NCI-H345 treated with DMSO at 0.1 percent for 48 hours (cell line): ENCODE measurements around the gene ZC3H18.

Source experiments
- DNase-seq: peaks from one replicate; lab custom pipeline; 2025; ENCODE audit not compliant: unreplicated experiment; lab: John Stamatoyannopoulos, UW

The ZC3H18 gene

GRCh38 chr16:88619859-88620815 is 49.9 kb downstream of the ZC3H18 start:
- no peak for DNase-seq

- no peak for DNase-seq
These were observed 51.9 kb downstream of the ZC3H18 start for GRCh38 chr16:88622125-88622524.

GRCh38 chr16:88622866-88623265 is 52.7 kb downstream of the ZC3H18 start:
- no peak for DNase-seq

- DNase-seq: no peak
These were observed 53.7 kb downstream of the ZC3H18 start for GRCh38 chr16:88623858-88624257.

GRCh38 chr16:88624481-88624880 is 54.3 kb downstream of the ZC3H18 start:
- no peak for DNase-seq

GRCh38 chr16:88624977-88625576 is 54.9 kb downstream of the ZC3H18 start:
- DNase-seq: no peak

- no peak for DNase-seq
These were observed 56.4 kb downstream of the ZC3H18 start for GRCh38 chr16:88626646-88627045.

GRCh38 chr16:88627531-88628411 is 57.6 kb downstream of the ZC3H18 start:
- no peak for DNase-seq

GRCh38 chr16:88628512-88628974 is 58.3 kb downstream of the ZC3H18 start:
- no peak for DNase-seq

GRCh38 chr16:88629835-88630234 is 59.6 kb downstream of the ZC3H18 start:
- DNase-seq: no peak

- DNase-seq: no peak
These were observed 60.2 kb downstream of the ZC3H18 start for GRCh38 chr16:88630433-88630832.

GRCh38 chr16:88630941-88631340 is 60.7 kb downstream of the ZC3H18 start:
- DNase-seq: no peak

- no peak for DNase-seq
These were observed 61.2 kb downstream of the ZC3H18 start for GRCh38 chr16:88631384-88631783.

GRCh38 chr16:88631920-88632586 is 61.9 kb downstream of the ZC3H18 start:
- no peak for DNase-seq

GRCh38 chr16:88632587-88632930 is 62.4 kb downstream of the ZC3H18 start:
- no peak for DNase-seq

- DNase-seq: no peak
These were observed 63.5 kb downstream of the ZC3H18 start for GRCh38 chr16:88633684-88634140.

GRCh38 chr16:88634141-88634993 is 64.2 kb downstream of the ZC3H18 start:
- DNase-seq: no peak

- DNase-seq: no peak
These were observed 64.9 kb downstream of the ZC3H18 start for GRCh38 chr16:88634994-88635670.

GRCh38 chr16:88635671-88636319 is 65.6 kb downstream of the ZC3H18 start:
- DNase-seq: peak; percentile 65
